GM21717 (cell line): ENCODE results near the gene TPRN.

Experiments used
- ATAC-seq: cut with Tn5 transposase; IDR thresholded peaks from one replicate; pipeline ENCODE4 v1.9.1; 2021; ENCODE audit warnings: mild to moderate bottlenecking, moderate library complexity; ENCODE audit not compliant: unreplicated experiment

The TPRN gene

GRCh38 chr9:137213160-137214060 is 12.9 kb upstream of the TPRN start:
- no peak for ATAC-seq

GRCh38 chr9:137212520-137212919 is 12.0 kb upstream of the TPRN start:
- ATAC-seq: no peak

GRCh38 chr9:137211532-137211931 is 11.0 kb upstream of the TPRN start:
- ATAC-seq: no peak

DNA sequence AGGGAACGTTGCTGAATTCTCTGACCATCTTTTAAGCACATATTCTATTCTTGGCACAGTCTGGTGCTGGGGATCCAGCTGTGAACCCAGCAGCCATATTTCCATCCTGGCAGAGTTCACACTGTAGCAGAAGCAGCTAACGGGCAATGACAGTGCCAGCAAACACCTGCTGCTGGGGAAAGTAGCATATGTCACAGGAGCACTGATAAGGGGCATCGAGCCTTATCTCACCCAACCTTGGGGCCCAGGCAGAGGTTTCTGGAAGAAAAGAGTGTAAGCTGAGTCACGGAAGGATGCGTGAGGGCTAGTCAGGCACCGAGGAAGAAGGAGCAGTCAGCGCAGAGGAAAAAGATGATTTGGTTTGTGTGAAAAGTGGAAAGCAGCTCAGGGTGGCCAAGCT is 6.1 kb upstream of the TPRN start:
- ATAC-seq: no peak

GRCh38 chr9:137205126-137206069 is 4.9 kb upstream of the TPRN start, which contains the start of the genes NDOR1 and TMEM203:
NDOR1 (plus strand) TSS chr9:137205700; CDS start chr9:137205778, 78 bp downstream.
TMEM203 (minus strand) TSS chr9:137205648; CDS start chr9:137205414, 234 bp downstream.
- no peak for ATAC-seq

DNA sequence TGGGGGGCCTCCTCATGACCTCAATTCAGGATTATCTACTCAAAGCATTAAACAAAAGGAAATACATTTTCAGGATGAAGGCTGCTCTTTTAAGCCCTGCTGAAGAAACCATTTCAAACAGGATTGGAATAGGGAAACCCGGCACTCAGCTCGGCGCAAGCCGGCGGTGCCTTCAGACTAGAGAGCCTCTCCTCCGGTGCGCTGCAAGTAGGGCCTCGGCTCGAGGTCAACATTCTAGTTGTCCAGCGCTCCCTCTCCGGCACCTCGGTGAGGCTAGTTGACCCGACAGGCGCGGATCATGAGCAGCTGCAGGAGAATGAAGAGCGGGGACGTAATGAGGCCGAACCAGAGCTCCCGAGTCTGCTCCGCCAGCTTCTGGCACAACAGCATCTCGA is 4.2 kb upstream of the TPRN start:
- no peak for ATAC-seq

GRCh38 chr9:137202966-137203365 is 2.4 kb upstream of the TPRN start:
- no peak for ATAC-seq

DNA sequence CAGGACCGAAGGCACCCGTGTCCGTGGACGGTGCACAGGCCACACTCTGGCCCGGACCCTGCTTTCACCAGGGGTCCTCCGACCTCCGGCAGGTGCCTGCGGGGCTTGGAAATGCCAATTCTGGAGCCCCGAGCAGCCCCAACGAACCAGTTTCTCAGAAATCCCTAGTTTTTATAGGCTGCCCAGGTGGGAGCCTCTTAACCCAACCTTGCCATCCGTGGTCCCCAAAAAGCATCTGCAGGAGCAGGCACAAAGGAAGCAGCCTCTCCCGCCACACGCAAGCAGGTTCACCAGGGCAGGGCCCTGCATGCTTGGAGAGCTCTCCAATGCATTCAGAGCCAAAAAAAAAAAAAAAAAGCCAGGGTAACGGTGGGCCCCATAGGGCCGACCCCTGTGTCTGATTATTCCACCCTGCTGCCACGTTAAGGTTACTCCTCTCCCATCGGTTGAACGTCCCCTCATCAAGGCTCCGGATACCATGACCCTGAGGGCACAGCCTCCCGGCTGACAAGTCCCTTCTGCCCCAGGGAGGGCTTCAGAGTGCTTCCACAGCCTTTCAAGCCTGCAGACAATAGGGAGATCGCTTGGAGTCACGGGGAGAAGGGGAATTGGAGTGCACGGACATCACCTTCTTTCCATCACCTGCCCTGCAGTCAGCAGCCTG is 796 bp upstream of the TPRN start:
- ATAC-seq: no peak

- no peak for ATAC-seq
Measured at GRCh38 chr9:137199411-137200121, 975 bp downstream of the TPRN start.

- ATAC-seq: no peak
Measured at GRCh38 chr9:137198902-137199283, 1.6 kb downstream of the TPRN start.

DNA sequence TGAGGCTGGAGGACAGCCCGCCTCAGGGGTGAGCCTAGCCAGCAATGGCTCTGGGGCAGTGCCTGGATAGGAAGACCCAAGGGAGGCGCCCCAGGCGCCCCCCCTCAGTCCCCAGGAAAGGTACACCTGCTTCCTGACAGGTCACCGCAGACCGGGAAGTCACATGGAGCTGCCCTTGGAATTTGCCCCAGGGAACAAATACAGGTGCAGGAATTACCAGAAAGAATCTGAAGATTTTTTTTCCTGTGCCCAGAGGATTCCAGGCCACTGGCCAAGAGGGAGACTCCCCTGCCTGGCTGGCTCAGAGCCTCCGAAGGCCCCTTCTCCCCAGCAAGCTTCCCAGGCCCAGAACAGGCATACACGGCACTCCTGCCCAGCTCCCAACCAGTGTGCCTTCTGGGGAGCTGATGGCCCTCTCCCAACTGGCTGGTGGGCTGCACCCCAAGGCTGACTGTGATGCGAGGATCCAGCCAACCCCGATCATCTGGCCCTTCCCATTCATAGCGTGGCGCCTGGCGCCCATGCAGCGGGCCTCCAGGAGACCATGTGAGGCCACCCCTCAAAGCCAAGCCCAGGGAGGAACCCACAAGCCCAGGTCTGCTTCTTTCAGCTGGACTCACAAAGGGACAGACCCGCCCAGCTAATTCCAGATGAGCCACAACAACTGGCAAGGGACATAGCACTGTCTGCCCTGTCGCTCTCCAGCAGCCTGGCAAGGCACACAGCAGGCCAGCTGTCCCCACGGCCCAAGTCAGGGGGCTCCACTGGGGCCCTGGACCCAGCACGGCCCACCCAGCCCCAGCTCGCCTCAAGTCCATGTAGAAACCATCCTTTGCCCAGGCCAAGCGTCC is 2.3 kb downstream of the TPRN start:
- ATAC-seq: no peak

DNA sequence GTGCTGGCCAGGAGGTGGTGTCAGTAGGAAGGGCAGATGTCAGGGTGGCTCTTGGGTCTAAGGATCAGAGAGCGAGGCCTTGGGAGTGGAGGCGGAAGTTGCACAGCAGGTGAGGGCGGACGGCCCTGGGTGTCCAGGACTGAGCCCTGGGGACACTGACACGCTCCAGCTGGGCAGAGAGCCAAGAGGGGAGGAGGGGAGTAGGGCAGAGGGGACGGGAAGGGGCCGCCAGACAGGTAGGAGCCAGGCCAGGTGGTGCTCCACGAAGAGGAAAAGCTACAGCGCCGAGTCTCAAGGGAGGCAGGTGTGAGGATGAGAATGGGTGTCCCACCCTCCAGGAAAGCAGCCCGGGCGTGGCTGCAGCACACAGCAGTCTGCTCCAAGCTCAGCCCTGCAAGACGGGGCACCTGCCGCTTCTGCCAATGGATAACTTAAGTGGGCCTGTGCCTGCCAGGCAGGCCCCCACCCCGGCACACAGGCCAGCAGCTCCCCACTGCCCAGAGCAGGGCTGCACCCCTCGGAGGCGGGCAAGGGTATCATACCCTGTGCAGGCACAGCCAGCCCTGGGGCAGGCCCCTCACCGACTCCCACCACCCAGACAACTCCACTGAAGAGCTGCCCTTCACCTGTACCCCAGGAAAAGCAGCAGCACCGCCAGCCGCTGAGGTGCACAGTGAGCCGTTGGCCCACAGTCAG is 4.9 kb downstream of the TPRN start:
- ATAC-seq: no peak

GRCh38 chr9:137194909-137195308 is 5.6 kb downstream of the TPRN start:
- ATAC-seq: no peak

DNA sequence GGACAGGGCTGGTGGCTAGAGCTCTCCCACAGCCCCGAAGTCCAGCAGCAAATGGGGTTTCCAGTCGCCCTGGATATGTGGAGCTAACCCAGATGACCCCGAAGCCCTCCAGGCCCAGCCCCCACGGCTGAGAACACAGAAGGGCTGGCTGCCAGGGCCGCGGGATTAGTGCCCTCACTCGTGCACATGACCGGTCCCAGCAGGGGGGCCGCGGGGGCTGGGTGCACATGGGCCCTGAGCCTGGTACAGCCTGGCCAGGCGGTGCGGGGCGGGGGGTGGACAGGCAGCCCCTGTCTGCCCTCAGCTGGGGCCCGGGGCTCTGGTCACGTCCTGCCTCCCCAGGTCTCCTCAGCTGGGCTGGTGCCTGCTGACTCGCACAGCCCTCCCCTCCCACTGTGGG is 6.2 kb downstream of the TPRN start:
- ATAC-seq: no peak

GRCh38 chr9:137193771-137194170 is 6.8 kb downstream of the TPRN start:
- ATAC-seq: no peak

- no peak for ATAC-seq
Measured at GRCh38 chr9:137192859-137193258, 7.7 kb downstream of the TPRN start.

- ATAC-seq: no peak
Measured at GRCh38 chr9:137192448-137192780, 8.1 kb downstream of the TPRN start.

GRCh38 chr9:137191691-137192447 is 8.7 kb downstream of the TPRN start:
- no peak for ATAC-seq
